ENCODE measurements around the gene INPP5D.

DNA sequence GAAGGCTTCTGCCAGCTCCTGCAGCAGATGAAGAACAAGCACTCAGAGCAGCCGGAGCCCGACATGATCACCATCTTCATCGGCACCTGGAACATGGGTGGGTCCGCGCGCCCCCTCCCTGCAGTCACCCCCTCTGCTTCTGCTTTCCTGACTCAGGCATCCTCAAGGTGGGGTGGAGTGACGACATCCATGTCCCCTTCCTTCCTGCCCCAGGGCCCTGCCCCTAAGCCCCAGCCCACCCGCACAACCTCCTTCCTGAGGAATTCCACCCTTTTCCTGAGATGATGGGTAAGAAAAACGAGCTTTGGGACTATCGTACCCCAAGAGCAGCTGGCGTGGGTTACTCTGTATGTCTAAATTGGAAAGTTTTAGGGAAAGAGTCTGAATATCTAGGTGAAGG, 101.6 kb downstream of the INPP5D start:
- TF ChIP-seq, protein P1, sequence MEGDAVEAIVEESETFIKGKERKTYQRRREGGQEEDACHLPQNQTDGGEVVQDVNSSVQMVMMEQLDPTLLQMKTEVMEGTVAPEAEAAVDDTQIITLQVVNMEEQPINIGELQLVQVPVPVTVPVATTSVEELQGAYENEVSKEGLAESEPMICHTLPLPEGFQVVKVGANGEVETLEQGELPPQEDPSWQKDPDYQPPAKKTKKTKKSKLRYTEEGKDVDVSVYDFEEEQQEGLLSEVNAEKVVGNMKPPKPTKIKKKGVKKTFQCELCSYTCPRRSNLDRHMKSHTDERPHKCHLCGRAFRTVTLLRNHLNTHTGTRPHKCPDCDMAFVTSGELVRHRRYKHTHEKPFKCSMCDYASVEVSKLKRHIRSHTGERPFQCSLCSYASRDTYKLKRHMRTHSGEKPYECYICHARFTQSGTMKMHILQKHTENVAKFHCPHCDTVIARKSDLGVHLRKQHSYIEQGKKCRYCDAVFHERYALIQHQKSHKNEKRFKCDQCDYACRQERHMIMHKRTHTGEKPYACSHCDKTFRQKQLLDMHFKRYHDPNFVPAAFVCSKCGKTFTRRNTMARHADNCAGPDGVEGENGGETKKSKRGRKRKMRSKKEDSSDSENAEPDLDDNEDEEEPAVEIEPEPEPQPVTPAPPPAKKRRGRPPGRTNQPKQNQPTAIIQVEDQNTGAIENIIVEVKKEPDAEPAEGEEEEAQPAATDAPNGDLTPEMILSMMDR (conservative IDR thresholded peaks at IDR 0.05), result no peak
- TF ChIP-seq EZH2 (IDR thresholded peaks at IDR 0.05; ENCODE audit: low read depth), result no peak

All from PC-9 (cell line).